Naive thymus-derived CD8-positive, alpha-beta T cell (primary cell): ENCODE measurements around the gene METTL17. TPM values are rescaled to one million over a fixed set of nuclear protein-coding genes. Genes with fewer than 3 reads are reported as not detected.

ENCODE experiments used
- ATAC-seq, 2 donors: fragments of 150-1000 bp; cut with Tn5 transposase in 1 of 2; sonication (Bioruptor Pico), chemical (Tn5 transposase) in 1 of 2; 1 replicate in 1 of 2; 2 replicates in 1 of 2; pipeline ENCODE4 v1.10.0; 2021; ENCODE audit warnings: mild to moderate bottlenecking in 2 of 2, moderate library complexity in 2 of 2
- POLR2A ChIA-PET: fragments of 350-600 bp; sonication (Branson Sonifier 250); formaldehyde crosslinking; loops from one replicate; lab custom pipeline; 2021; ENCODE audit warnings: antibody characterized with exemption; lab: Charles Lee
- DNase-seq, 10 donors: peaks; one replicate each; pipeline versions ENCODE4 v3.0.0 to v3.0.0-alpha.2; 2020 to 2022
- H3K27ac Mint-ChIP-seq, 10 donors: one replicate each; pipeline ENCODE4 v1.8.0; 2020 to 2022; ENCODE audit warnings: mild to moderate bottlenecking in 10 of 10, mixed read lengths in 10 of 10, moderate library complexity in 4 of 10, inconsistent platforms in 1 of 10
- H3K27me3 Mint-ChIP-seq, 5 donors: one replicate each; pipeline ENCODE4 v1.8.0; 2021 to 2022; ENCODE audit warnings: mixed read lengths in 5 of 5
- H3K36me3 Mint-ChIP-seq, 3 donors: one replicate each; pipeline ENCODE4 v1.8.0; 2020 to 2022; ENCODE audit warnings: mixed read lengths in 3 of 3, mild to moderate bottlenecking in 2 of 3, inconsistent platforms in 1 of 3
- H3K4me1 Mint-ChIP-seq, 4 donors: one replicate each; pipeline ENCODE4 v1.8.0; 2021 to 2022; ENCODE audit warnings: mixed read lengths in 4 of 4
- H3K4me3 Mint-ChIP-seq, 10 donors: one replicate each; pipeline ENCODE4 v1.8.0; 2020 to 2022; ENCODE audit warnings: mild to moderate bottlenecking in 10 of 10, mixed read lengths in 10 of 10, moderate library complexity in 6 of 10, inconsistent platforms in 1 of 10
- H3K9me3 Mint-ChIP-seq, 9 donors: one replicate each; pipeline ENCODE4 v1.8.0; 2020 to 2022; ENCODE audit warnings: mixed read lengths in 9 of 9, mild to moderate bottlenecking in 3 of 9, inconsistent platforms in 1 of 9, moderate library complexity in 1 of 9
- polyA plus RNA-seq, 3 donors: library from polyadenylated mRNA; unstranded; fragments of 300-500 nt; fragmentation: Illumina TruSeq; gene quantifications; one replicate each; pipeline ENCODE4 v1.2.3, GENCODE V29; 2021
- total RNA-seq, 8 experiments: library from RNA in 2 of 8; stranded (reverse) in 2 of 8; gene quantifications; one replicate each; pipeline ENCODE4 v1.2.3 and lab custom pipeline; 2021 to 2026

METTL17 gene
- total and polyA plus RNA-seq, 5 experiments from 2014 or later = 29.8 to 127 (median 50.8) TPM

- peak overlapping the region in 7 of 10 donors; percentile 2 to 81 (median 24) for H3K27ac Mint-ChIP-seq
- peak overlapping the region; percentile 37 to 86 (median 56) for H3K4me3 Mint-ChIP-seq
- ATAC-seq = no peak
- H3K27me3 Mint-ChIP-seq = peaks cover 0 to 7% (median 0%) of the 10 kb centered on the region in 5 donors
- H3K36me3 Mint-ChIP-seq = peaks cover 0 to 3% (median 0%) of the 10 kb centered on the region in 3 donors
- no peak for DNase-seq
- peaks cover 20 to 26% (median 24%) of the 10 kb centered on the region in 4 donors for H3K4me1 Mint-ChIP-seq
- H3K9me3 Mint-ChIP-seq = no peaks in the 10 kb centered on the region
- POLR2A ChIA-PET = interaction anchor here (1.1 kb wide), 1 partner anchor 77 kb away, joined by 3 read pairs; no protein-coding TSS in a partner anchor
Observed at GRCh38 chr14:21026988-21027315, 37.2 kb downstream of the METTL17 start.

- no peak for DNase-seq
- H3K4me3 Mint-ChIP-seq = no peak within 1 kb of the TSS
Observed at GRCh38 chr14:21029917-21030316, 40.1 kb downstream of the METTL17 start, which contains the start of gene TPPP2. Gene TPPP2, plus strand, starts transcription at chr14:21030217. Its CDS starts 365 bp downstream, at chr14:21030582.

GRCh38 chr14:21030531-21030930 lies 40.8 kb downstream of the METTL17 start:
- Mint-ChIP-seq H3K27me3 (peaks cover 0 to 8% (median 0%) of the 10 kb centered on the region in 5 donors), H3K36me3 (no peaks in the 10 kb centered on the region), H3K4me3 (no peak overlapping the region), H3K9me3 (no peaks in the 10 kb centered on the region), H3K27ac (no peak overlapping the region), H3K4me1 (peaks cover 0 to 2% (median under 1%) of the 10 kb centered on the region in 4 donors)
- no peak for DNase-seq
- ATAC-seq = no peak
- POLR2A ChIA-PET = no interaction called here

More at GRCh38 chr14:21029917-21030316, 40.1 kb downstream of the METTL17 start, which contains the start of gene TPPP2:
- no peak for ATAC-seq
- Mint-ChIP-seq H3K4me1 (peaks cover 0 to 2% (median under 1%) of the 10 kb centered on the region in 4 donors), H3K27me3 (peaks cover 0 to 8% (median 0%) of the 10 kb centered on the region in 5 donors), H3K9me3 (no peaks in the 10 kb centered on the region), H3K36me3 (no peaks in the 10 kb centered on the region), H3K27ac (no peak within 1 kb of the TSS)
- POLR2A ChIA-PET = no interaction called here

GRCh38 chr14:21032326-21033132 lies 42.7 kb downstream of the METTL17 start:
- peaks cover 0 to 1% (median 0%) of the 10 kb centered on the region in 4 donors for H3K4me1 Mint-ChIP-seq
- DNase-seq = no peak
- peaks cover 0 to 8% (median 0%) of the 10 kb centered on the region in 5 donors for H3K27me3 Mint-ChIP-seq
- no peaks in the 10 kb centered on the region for H3K36me3 Mint-ChIP-seq
- ATAC-seq = no peak
- POLR2A ChIA-PET = interaction anchor here (0.9 to 1.0 kb wide), 2 partner anchors 9 to 12 kb away, joined by 3 read pairs; no protein-coding TSS in a partner anchor
- H3K27ac Mint-ChIP-seq = peak overlapping the region in 1 of 10 donors; percentile 82
- no peaks in the 10 kb centered on the region for H3K9me3 Mint-ChIP-seq
- H3K4me3 Mint-ChIP-seq = no peak overlapping the region

- Mint-ChIP-seq H3K36me3 (no peaks in the 10 kb centered on the region), H3K4me3 (no peak overlapping the region), H3K27me3 (peaks cover 0 to 8% (median under 1%) of the 10 kb centered on the region in 5 donors), H3K27ac (peak overlapping the region in 2 of 10 donors; percentile 10 to 82), H3K9me3 (no peaks in the 10 kb centered on the region), H3K4me1 (peaks cover 0 to 1% (median 0%) of the 10 kb centered on the region in 4 donors)
- ATAC-seq = no peak
- DNase-seq = no peak
- POLR2A ChIA-PET = interaction anchor here (1.0 kb wide), 1 partner anchor 12 kb away, joined by 3 read pairs; no protein-coding TSS in a partner anchor
Observed at GRCh38 chr14:21033133-21033698, 43.4 kb downstream of the METTL17 start.

- H3K36me3 Mint-ChIP-seq = no peaks in the 10 kb centered on the region
- H3K4me3 Mint-ChIP-seq = no peak within 1 kb of the TSS
- POLR2A ChIA-PET = interaction anchor here (2.1 kb wide), 1 partner anchor 11 kb away, joined by 6 read pairs; no protein-coding TSS in a partner anchor
- no peaks in the 10 kb centered on the region for H3K9me3 Mint-ChIP-seq
- H3K4me1 Mint-ChIP-seq = peaks cover 0 to 1% (median 0%) of the 10 kb centered on the region in 4 donors
- peaks cover 0 to 8% (median 3%) of the 10 kb centered on the region in 5 donors for H3K27me3 Mint-ChIP-seq
- H3K27ac Mint-ChIP-seq = peak within 1 kb of the TSS in 1 of 10 donors; percentile 16
- ATAC-seq (no peak), DNase-seq (no peak)
Observed at GRCh38 chr14:21034707-21035106, 44.9 kb downstream of the METTL17 start, which contains the start of gene RNASE13. Gene RNASE13, minus strand, starts transcription at chr14:21034807. Its CDS starts 519 bp downstream, at chr14:21034288.

GRCh38 chr14:21036751-21037150 lies 47.0 kb downstream of the METTL17 start:
- no peak for DNase-seq
- Mint-ChIP-seq H3K27me3 (peaks cover 0 to 8% (median 5%) of the 10 kb centered on the region in 5 donors), H3K4me1 (peaks cover 0 to 1% (median 0%) of the 10 kb centered on the region in 4 donors), H3K36me3 (no peaks in the 10 kb centered on the region), H3K4me3 (no peak overlapping the region), H3K9me3 (no peaks in the 10 kb centered on the region), H3K27ac (peak overlapping the region in 2 of 10 donors; percentile 47 to 70)
- POLR2A ChIA-PET = interaction anchor here (2.1 kb wide), 1 partner anchor 13 kb away, joined by 6 read pairs; no protein-coding TSS in a partner anchor
- no peak for ATAC-seq

GRCh38 chr14:21037156-21037555 lies 47.4 kb downstream of the METTL17 start:
- no peaks in the 10 kb centered on the region for H3K9me3 Mint-ChIP-seq
- POLR2A ChIA-PET = no interaction called here
- H3K36me3 Mint-ChIP-seq = no peaks in the 10 kb centered on the region
- H3K27ac Mint-ChIP-seq = no peak overlapping the region
- peaks cover 0 to 11% (median 5%) of the 10 kb centered on the region in 5 donors for H3K27me3 Mint-ChIP-seq
- H3K4me3 Mint-ChIP-seq = no peak overlapping the region
- DNase-seq (no peak), ATAC-seq (no peak)
- peaks cover 0 to 1% (median 0%) of the 10 kb centered on the region in 4 donors for H3K4me1 Mint-ChIP-seq

- Mint-ChIP-seq H3K27me3 (peaks cover 6 to 19% (median 9%) of the 10 kb centered on the region in 5 donors), H3K4me3 (no peak overlapping the region), H3K27ac (peak overlapping the region in 2 of 10 donors; percentile 1 to 12), H3K9me3 (no peaks in the 10 kb centered on the region), H3K36me3 (no peaks in the 10 kb centered on the region), H3K4me1 (peaks cover 0 to 1% (median 0%) of the 10 kb centered on the region in 4 donors)
- DNase-seq (no peak), ATAC-seq (no peak)
- POLR2A ChIA-PET = interaction anchor here (2.9 kb wide), 1 partner anchor 24 kb away, joined by 14 read pairs; no protein-coding TSS in a partner anchor
Observed at GRCh38 chr14:21038441-21039422, 49.0 kb downstream of the METTL17 start.

GRCh38 chr14:21039585-21040369 lies 50.0 kb downstream of the METTL17 start:
- Mint-ChIP-seq H3K9me3 (no peaks in the 10 kb centered on the region), H3K36me3 (no peaks in the 10 kb centered on the region), H3K4me1 (peaks cover 6 to 8% (median 7%) of the 10 kb centered on the region in 4 donors), H3K27me3 (peaks cover 6 to 19% (median 12%) of the 10 kb centered on the region in 5 donors), H3K27ac (no peak overlapping the region), H3K4me3 (no peak overlapping the region)
- ATAC-seq (peak; percentile 85 to 91), DNase-seq (peak in 7 of 10 donors; percentile 8 to 65 (median 37))
- POLR2A ChIA-PET = interaction anchor here (2.9 kb wide), 1 partner anchor 25 kb away, joined by 14 read pairs; no protein-coding TSS in a partner anchor
